Activated CD8-positive, alpha-beta memory T cell treated with anti-CD3 and anti-CD28 coated beads for 4 hours (primary cell): Measurements from ENCODE around the gene NOVA2.

ENCODE experiments used
- DNase-seq, 2 donors: peaks; one replicate each; pipeline ENCODE4 v3.0.0-alpha.2; 2020; ENCODE audit warnings: low read depth in 2 of 2

The NOVA2 gene

DNA sequence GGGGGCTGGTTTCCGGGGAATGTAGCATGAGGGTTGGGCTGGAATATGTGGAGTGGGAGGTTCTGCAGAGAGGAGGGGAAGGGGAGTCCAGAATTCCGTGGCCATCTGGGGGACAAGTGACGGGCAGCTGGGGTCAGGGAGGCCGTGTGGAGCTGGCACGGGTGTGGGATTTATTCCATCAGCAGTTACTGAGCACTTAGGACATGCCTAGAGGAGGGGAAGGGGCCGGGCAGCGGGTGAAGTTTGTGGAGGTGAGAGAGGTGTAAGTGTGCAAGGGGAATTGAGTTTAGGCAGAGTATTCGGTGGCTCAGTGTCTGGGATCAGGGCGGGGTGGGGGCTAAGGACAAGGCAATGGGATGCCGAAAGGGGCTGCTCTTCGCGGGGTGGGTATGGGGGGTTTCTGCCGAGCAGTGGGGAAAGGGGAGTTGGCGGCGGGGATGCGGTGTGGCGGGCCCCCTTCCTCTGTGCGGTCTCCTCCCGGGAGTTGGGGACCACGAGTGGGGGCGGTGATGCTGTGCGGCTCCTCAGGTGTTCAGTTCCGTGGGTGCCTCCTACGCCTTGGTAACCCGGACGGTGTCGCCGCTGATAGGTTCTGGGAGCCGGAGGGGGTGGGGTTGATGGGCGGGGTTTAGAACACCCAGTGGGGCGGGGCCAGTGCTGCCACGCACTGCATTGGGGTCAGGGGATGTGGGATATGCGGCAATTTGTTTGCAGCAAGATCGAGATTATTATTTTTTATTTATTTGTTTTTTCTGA, 27.0 kb upstream of the NOVA2 start:
- DNase-seq, result peak; percentile 48 to 64

DNA sequence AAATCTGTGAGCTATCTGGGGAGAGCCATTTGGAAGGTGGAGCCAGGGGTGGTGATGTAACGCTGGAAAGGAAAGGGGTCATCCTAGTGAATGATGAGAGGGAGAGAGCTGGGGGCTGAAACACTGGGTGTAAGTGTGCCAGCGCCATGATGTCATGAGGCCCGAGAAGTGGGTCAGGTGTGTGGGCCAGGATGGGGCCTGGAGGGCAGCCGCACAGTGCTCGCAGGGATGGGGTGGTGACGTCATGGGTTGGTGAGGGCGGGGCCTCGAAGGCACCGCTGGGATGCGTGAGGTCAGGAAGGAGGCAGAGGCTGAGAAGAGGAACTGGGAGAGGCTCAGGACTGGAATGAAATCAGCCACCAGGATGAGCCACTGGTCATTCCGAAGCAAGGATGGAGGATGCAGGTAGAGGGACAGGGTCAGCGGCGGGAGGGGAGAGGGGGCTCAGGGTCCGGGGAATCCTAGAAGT, 26.0 kb upstream of the NOVA2 start:
- no peak for DNase-seq

DNA sequence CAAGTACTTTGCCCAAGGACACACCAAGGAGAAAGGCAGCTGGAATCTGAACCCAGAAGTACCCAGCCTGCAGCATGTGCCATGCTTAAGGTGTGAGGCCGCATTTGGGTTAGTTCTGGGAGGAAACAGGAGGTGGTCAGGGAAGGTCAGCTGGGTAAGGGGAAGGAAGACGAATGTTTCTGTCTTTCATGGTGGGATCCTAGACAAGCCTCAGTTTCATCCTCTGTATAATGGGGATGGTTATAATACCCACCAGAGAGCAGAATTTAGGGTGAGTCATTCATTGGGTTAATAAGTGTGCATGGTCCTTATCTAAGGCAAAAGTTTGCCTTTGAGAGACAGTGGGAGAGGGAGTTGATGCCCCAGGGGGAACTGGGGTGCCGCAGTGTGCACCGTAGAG, 25.2 kb upstream of the NOVA2 start:
- no peak for DNase-seq

DNA sequence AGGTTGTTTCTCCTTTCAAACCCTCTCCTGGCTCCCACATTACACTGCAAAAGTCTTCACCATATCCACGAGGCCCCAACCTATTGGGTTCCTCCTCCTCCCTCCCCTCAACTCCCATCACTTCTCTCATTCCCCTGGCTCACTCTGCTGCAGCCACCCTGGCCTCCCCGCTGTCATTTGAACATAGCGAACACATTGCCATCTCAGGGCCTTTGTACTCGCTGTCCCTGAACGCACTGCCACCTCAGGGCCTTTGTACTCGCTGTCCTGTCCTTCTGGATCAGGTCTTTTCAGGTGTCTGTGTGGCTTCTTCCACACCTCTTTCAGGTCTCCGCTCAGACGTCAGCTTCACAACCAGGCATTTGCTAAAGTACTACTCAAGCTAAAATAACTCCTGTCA, 23.3 kb upstream of the NOVA2 start:
- DNase-seq, result no peak

DNA sequence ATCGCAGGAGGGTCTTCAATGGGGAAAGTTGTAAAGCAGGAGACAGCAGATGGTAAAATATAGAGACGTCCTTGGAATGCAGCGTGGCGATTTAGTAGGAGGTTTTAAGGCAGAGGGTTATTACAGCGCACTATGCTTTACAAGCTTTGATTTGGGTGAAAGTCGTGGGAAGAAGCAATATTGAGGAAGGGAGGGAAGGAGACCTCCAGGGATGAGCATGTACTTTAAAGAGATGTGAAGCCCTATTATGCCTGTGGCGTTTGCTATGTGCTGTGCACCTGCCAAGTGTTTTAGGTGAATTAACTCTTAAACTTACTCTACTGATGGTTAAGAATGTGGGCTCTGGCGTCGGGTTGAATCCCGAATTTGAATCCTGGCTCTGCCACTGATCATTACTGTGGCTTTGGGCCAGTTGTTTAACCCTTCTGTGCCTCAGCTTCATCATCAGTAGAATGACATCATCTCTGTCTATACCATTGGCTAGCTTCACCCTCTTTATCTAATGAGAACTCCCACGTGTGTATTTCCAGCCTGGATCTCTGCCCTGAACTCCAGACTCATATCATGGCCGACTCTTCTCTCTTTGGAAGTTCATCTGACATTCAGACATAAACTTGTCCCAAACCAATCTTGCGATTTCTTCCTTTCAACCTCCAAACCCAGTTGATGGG, 22.2 kb upstream of the NOVA2 start:
- DNase-seq, result no peak

DNA sequence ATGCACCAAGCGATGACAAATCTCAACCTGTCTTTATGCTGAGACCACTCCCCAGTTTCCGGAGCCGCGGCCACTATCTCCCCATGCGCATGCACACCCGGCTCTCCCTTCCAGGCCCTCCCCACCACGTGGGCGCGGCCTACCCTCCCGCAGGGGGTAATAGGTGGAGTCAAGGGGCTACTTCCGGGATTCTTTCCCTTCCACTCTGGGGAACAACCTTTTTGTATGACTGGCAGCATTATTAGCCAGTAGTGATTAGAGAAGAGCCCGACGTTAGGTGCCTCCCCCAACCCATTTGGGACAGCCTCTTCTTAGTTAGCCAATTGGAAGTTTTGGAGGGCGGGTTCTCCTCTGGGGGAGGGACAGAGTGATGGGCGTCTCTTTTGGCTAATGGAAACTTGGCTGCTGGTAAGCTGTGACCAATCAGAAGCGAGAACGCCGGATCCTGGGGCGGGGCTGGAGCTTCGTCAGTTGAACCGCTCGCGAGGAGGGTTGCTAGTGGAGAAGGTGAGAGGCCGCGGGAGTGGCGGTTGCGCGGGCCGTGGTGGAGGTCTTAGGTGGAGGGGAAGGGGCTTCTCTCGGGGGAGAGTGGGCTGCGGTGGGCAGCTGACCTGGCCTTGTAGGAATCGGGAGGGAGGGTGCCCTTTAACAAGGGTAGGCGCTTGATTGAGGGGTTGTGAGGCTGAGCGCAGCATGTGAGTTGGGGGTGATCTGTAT, 21.5 kb upstream of the NOVA2 start, which contains the start of gene CCDC61:
Gene CCDC61 (plus strand): TSS at position 470 of the 717 bp plus-strand sequence. CDS start 7,552 bp downstream, outside the sequence.
- peak; percentile 88 to 93 for DNase-seq

DNA sequence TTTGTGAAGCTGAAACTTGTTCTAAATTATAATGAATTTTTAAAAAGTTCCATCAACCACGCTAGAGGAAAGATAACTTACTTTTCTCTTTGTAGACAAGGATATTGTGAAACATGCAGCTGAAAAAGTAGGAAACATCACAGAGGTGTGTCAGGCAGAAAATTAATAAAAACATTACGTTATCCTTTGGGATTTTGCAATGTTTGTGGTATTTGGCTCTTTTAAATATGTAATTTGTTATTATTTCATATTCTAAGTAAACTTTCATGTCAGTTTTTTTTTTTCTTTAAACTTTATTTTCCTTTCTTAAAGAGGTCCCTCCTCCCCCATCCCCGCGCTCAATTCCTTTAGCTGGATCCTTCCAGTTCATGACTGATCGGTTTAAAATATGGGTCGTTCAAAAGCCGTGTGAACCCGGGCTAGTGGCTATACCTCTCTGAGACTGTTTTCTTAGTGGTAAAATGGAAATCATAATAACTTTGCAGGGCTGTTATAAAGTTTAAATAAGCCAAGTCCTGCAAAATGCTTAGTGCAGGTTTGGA, 20.9 kb upstream of the NOVA2 start:
- DNase-seq, result no peak

DNA sequence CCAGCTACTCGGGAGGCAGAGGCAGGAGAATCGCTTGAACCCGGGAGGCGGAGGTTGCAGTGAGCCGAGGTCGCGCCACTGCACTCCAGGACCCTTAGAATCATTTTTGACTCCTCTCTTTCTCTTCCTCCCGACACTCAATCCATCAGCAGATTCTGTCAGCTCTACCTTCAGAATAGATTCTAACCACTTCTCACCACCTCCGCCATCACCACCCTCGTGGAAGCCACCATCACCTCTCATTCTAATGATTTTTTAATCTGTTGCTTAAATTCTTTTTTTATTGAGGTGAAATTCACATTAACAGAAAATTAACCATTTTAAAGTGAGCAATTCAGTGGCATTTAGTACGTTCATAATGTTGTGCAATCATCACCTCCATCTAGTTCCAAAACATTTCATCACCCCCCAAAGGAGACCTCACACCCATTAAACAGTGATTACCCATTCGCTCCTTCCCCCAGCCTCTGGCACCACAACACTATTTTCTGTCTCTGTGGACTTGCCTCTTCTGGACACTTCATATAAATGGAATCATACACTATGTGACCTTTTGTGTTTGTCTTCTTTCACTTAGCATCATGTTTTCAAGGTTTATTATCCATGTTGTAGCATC, 16.6 kb upstream of the NOVA2 start:
- no peak for DNase-seq

DNA sequence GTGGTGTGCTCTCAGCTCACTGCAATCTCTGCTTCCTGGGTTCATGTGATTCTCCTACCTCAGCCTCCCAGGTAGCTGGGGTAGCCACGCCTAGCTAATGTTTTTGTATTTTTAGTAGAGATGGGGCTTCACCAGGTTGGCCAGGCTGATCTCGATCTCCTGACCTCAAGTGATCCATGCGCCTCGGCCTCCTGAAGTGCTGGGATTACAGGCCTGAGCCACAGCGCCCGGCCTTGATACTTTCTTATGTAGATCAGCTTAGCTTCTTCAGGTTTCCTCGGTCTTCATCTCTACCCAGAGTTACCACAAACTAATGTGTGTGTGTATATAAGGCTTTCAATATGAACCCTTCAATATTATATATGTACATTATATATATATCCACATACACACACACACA, 11.7 kb upstream of the NOVA2 start:
- DNase-seq, result no peak

DNA sequence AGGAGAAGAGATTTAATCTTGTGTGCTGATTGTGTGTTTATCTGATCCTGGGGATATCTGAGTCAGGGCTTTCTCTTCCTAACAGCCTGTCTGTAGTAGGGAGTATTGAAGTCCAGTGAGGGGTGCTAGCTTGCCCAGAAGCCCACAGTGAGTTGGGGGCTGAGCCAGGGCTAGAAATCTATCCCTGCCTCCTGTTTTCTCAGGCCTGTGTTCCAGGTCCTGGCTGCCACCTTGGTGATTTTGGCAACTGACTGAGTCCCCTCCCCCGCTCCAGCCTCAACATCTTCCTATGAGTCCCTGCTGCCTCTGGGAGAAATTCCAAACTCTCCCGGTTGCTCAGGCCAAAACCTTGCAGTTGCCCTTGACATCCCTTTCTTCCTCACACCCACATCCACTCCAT, 7.7 kb upstream of the NOVA2 start:
- no peak for DNase-seq

DNA sequence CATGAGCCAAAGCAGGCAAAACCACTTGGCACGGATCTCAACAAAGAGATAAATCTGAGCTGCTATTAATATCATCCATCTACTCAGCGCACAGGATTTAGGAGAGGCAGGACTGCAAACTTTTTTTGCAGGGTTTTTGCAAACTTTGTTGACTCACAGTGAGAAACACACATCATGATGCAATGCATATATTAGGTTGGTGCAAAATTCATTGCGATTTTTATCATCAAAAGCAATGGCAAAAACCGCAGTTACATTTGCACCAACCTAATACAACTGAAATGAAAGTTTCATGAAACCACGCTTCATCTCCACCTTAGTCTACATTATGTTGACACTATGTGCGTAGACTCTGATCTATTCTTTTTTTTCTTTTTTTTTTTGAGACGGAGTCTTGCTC, 4.5 kb upstream of the NOVA2 start:
- DNase-seq, result no peak

DNA sequence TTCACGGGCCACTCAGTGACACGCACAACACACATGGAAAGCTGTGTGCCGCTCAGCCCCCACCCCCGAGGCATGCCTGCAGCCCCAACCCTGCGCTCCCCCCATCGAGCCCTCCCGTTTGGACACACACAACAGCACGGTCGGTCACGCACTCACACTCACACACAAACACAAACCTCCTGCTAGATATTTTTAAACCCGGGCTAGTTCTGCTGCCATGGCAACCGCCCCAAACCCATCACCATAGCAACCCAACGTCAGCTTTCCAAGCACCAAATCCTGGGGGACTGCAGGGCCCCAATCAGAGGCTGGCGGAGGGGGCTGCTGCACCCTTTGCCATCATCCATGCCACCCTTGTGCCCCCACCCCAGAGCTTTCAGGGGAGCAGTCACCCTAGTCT, 2.5 kb upstream of the NOVA2 start:
- DNase-seq, result no peak

DNA sequence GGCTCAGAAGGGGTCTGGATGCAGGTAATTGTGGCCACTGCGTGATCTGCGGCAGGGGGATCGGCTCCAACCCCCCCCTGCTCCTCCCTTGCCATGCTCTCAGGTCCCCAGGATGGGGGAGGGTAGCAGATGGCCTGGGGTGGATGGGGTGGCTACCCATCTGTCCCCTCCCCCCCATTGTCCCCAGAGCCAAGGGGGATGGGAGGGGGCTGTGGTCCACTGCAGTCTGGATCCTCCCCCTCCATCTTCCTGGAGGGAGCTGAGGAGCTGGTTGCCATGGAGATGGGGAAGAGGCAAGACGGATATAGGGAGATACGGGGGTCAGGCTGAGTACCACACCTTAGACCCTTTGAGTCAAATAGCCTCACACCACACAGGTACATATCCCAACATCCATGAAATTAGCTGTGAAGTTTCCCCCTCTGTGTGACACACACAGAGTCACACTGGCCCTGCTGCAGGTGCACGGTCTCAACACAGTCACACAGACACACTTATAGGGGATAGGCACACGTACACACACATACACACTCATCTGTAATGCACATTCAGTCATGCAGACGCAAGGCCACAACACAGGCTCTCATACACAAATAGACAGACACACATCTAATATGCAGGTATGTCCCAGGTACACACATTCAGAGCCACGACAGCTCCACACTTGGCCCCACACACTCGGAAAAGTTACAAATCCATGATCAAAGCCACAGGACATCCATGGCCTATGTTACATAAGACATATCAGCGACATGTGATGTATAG, 1.8 kb upstream of the NOVA2 start:
- no peak for DNase-seq

DNA sequence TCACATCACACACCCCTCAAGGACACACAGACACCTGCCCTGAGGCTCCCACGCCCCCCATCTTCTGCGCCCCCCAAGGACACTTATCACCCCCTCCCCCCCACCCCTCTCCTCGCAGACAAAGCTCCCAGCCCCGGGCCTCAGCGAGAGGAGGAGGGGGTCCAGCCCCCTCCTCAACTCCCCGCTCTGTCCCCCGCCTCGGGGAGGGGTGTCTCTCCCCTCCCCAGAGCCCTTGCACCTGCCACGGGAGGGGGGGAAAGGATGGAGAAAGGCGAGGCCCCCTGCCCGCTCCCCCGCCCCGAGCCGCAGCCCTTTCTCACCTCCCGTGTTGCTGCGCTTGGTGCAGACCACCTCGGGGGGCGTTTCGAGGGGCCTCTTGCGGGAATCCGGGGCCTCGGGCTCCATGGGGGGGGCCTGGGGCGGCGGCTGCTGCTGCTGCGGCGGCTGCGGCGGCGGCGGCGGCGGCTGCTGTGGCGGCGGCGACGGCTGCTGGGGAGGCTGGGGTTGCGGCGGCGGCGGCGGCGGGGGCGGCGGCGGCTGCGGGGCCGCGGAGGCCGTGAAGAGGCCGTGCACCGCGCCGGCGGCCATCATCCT, 621 bp downstream of the NOVA2 start:
- no peak for DNase-seq

DNA sequence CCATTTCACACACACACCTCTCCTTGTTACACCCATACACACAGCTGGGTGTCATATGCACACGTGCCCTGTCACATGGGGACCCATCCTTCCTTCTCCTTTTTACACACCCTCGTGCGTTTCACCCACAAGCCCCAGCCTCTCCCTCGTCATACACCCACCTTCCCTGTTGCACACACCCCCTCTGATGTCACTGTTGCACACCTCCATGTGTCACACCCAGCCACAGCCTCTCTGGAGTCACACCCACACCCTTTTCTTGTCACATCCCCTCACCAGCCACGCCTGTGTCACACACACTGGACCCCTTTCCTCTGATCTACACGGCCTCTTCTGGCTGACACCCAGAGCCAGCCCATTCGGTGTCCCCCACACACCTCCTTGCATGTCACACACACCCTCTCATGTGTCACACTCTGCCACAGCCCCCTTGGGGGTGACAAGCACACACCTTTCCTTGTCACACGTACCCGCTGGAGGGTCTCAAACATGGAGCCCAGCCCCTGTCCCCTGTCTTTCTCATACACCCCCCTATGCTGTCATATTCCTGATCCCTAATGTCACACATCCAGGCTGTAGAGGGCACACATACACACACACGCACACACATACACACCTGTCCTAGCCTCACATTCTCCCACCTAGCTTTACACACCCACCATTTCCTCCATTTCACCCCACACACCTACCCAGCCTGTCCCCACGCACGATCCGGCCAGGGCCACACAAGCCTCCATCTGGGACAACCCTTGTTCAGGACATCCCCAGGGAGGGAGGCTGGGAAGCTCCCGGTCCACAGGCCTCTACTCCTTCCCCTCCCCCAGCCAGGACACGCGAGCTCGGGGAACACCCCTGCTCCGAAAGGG, 1.4 kb downstream of the NOVA2 start:
- peak in 1 of 2 donors; percentile 37 for DNase-seq

DNA sequence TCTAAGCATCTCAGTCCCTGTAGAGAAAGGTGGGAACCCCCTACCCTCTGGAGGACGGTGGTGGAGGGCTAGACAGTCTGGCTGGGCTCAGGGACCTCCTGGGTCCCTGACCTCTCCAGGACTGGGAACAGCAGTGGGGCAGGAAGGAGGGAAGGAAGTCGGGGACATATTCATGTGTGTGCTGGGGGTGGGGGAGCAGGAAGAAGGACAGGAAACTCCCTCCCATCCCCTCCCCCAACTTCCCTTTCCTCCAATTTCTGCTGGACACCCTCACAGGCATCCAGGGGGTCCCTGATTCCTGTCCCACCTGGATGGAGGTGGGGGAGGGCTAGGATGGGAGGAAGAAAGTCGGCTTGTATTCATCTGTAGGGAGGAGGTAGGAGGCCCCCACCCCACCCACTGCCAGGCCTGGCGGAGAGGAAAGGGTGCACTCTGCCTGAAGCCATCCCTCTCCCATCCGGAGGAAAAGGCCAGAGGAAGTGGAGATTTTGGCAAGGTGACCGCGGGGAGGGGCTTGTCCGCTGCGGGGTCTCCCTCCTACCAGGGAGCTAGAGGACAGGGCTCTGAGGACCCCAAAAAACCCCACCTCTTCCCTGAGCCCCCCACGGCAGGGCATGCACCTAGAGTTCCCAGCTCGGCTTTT, 2.3 kb downstream of the NOVA2 start:
- DNase-seq, result no peak

DNA sequence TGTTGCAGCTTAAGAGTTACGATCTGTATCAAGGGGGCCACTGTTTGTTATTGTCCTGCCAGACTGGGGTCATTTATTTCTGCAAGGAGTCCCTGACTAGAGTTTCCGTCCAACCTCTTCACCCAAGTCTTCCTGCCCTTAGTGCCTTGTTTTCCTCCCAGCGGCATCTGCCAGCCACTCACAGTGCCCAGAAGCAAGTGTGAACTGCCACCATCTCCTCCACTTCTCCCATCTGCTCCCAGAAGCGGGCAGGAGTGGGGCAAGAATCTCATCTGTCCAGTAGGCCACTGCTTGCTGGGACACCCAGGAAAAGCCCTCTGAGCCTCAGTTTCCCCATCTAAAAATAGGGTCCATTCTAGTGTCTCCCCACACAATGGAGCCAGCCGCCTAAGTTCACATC, 4.0 kb downstream of the NOVA2 start:
- no peak for DNase-seq

DNA sequence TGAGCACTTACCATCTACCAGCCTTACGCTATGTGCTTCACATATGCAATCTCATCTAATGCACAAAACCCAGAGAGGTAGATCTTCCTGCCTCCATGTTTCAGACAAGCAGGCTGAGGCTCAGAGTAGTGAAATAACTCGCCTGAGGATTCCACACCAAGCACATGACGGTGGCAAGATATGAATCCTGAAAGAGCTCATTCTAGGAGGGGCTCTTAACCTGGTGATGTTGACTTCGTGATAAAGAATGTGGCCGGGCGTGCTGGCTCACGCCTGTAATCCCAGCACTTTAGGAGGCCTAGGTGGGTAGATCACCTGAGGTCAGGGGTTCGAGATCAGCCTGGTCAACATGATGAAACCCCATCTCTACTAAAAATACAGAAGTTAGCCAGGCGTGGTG, 5.0 kb downstream of the NOVA2 start:
- no peak for DNase-seq

DNA sequence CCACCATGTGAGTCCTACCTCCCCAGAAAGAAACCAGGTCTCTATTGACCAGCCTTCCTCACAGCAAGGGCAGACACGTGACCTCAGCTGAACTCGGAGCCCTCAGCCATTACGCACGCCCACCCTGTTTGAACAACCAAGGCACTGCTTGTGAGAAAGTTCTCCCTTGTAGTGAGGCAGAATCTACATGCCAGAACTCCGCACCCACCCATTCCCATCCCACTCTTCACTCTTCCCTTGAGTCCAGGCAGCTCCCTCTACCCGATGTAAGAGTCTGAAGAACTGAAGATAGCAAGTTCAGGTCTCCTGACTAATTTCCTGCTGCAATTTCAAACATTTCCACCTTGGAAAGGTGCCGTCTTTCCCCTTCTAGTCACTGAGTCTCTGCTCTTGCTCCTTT, 6.4 kb downstream of the NOVA2 start:
- no peak for DNase-seq
